ENCODE results near the gene TOM1L2.

The TOM1L2 gene

GRCh38 chr17:17985153-17985552 lies 13.0 kb upstream of the TOM1L2 start:
- Histone ChIP-seq H3K36me3 (ENCODE audit: insufficient read depth, low read length) (no peaks in the 10 kb centered on the region), H3K27me3 (ENCODE audit: insufficient read depth, low read length) (no peaks in the 10 kb centered on the region), H3K79me2 (ENCODE audit: control insufficient read depth, insufficient read depth, low read length, unreplicated experiment) (no peaks in the 10 kb centered on the region), H3K27ac (ENCODE audit: low read depth, low read length) (no peak overlapping the region), H2AFZ (ENCODE audit: low read length, unreplicated experiment) (no peak overlapping the region), H3K4me1 (ENCODE audit: control insufficient read depth, insufficient read depth, low read length, unreplicated experiment) (peaks cover 3% of the 10 kb centered on the region), H3K4me3 (ENCODE audit: low read depth, low read length) (no peak overlapping the region)

- Histone ChIP-seq H3K4me3 (ENCODE audit: low read depth, low read length) (no peak overlapping the region), H3K4me1 (ENCODE audit: control insufficient read depth, insufficient read depth, low read length, unreplicated experiment) (no peaks in the 10 kb centered on the region), H3K79me2 (ENCODE audit: control insufficient read depth, insufficient read depth, low read length, unreplicated experiment) (no peaks in the 10 kb centered on the region), H3K27me3 (ENCODE audit: insufficient read depth, low read length) (no peaks in the 10 kb centered on the region), H2AFZ (ENCODE audit: low read length, unreplicated experiment) (no peak overlapping the region), H3K36me3 (ENCODE audit: insufficient read depth, low read length) (no peaks in the 10 kb centered on the region), H3K27ac (ENCODE audit: low read depth, low read length) (no peak overlapping the region)
Observed at GRCh38 chr17:17983776-17984175, 11.6 kb upstream of the TOM1L2 start.

- Histone ChIP-seq H3K79me2 (ENCODE audit: control insufficient read depth, insufficient read depth, low read length, unreplicated experiment) (no peaks in the 10 kb centered on the region), H3K4me3 (ENCODE audit: low read depth, low read length) (no peak overlapping the region), H3K27ac (ENCODE audit: low read depth, low read length) (no peak overlapping the region), H3K36me3 (ENCODE audit: insufficient read depth, low read length) (no peaks in the 10 kb centered on the region), H2AFZ (ENCODE audit: low read length, unreplicated experiment) (no peak overlapping the region), H3K27me3 (ENCODE audit: insufficient read depth, low read length) (no peaks in the 10 kb centered on the region), H3K4me1 (ENCODE audit: control insufficient read depth, insufficient read depth, low read length, unreplicated experiment) (no peaks in the 10 kb centered on the region)
Observed at GRCh38 chr17:17983376-17983775, 11.2 kb upstream of the TOM1L2 start.

GRCh38 chr17:17982801-17983200 lies 10.6 kb upstream of the TOM1L2 start:
- Histone ChIP-seq H3K36me3 (ENCODE audit: insufficient read depth, low read length) (no peaks in the 10 kb centered on the region), H3K4me1 (ENCODE audit: control insufficient read depth, insufficient read depth, low read length, unreplicated experiment) (no peaks in the 10 kb centered on the region), H3K27me3 (ENCODE audit: insufficient read depth, low read length) (no peaks in the 10 kb centered on the region), H3K4me3 (ENCODE audit: low read depth, low read length) (no peak overlapping the region), H3K79me2 (ENCODE audit: control insufficient read depth, insufficient read depth, low read length, unreplicated experiment) (no peaks in the 10 kb centered on the region), H3K27ac (ENCODE audit: low read depth, low read length) (no peak overlapping the region), H2AFZ (ENCODE audit: low read length, unreplicated experiment) (no peak overlapping the region)

GRCh38 chr17:17981330-17981729 lies 9.1 kb upstream of the TOM1L2 start:
- Histone ChIP-seq H3K79me2 (ENCODE audit: control insufficient read depth, insufficient read depth, low read length, unreplicated experiment) (no peaks in the 10 kb centered on the region), H3K27ac (ENCODE audit: low read depth, low read length) (no peak overlapping the region), H3K4me3 (ENCODE audit: low read depth, low read length) (no peak overlapping the region), H3K36me3 (ENCODE audit: insufficient read depth, low read length) (no peaks in the 10 kb centered on the region), H2AFZ (ENCODE audit: low read length, unreplicated experiment) (no peak overlapping the region), H3K27me3 (ENCODE audit: insufficient read depth, low read length) (no peaks in the 10 kb centered on the region), H3K4me1 (ENCODE audit: control insufficient read depth, insufficient read depth, low read length, unreplicated experiment) (no peaks in the 10 kb centered on the region)

- Histone ChIP-seq H3K79me2 (ENCODE audit: control insufficient read depth, insufficient read depth, low read length, unreplicated experiment) (no peaks in the 10 kb centered on the region), H2AFZ (ENCODE audit: low read length, unreplicated experiment) (no peak overlapping the region), H3K27ac (ENCODE audit: low read depth, low read length) (no peak overlapping the region), H3K36me3 (ENCODE audit: insufficient read depth, low read length) (no peaks in the 10 kb centered on the region), H3K4me3 (ENCODE audit: low read depth, low read length) (no peak overlapping the region), H3K4me1 (ENCODE audit: control insufficient read depth, insufficient read depth, low read length, unreplicated experiment) (no peaks in the 10 kb centered on the region), H3K27me3 (ENCODE audit: insufficient read depth, low read length) (no peaks in the 10 kb centered on the region)
Observed at GRCh38 chr17:17979778-17980177, 7.6 kb upstream of the TOM1L2 start.

- no peaks in the 10 kb centered on the region for H3K79me2 ChIP-seq (ENCODE audit: control insufficient read depth, insufficient read depth, low read length, unreplicated experiment)
- H3K4me3 ChIP-seq (ENCODE audit: low read depth, low read length), result no peak overlapping the region
- H3K27me3 ChIP-seq (ENCODE audit: insufficient read depth, low read length), result no peaks in the 10 kb centered on the region
- H2AFZ ChIP-seq (ENCODE audit: low read length, unreplicated experiment), result no peak overlapping the region
- no peaks in the 10 kb centered on the region for H3K4me1 ChIP-seq (ENCODE audit: control insufficient read depth, insufficient read depth, low read length, unreplicated experiment)
- H3K27ac ChIP-seq (ENCODE audit: low read depth, low read length), result no peak overlapping the region
- H3K36me3 ChIP-seq (ENCODE audit: insufficient read depth, low read length), result no peaks in the 10 kb centered on the region
Observed at GRCh38 chr17:17978481-17979424, 6.6 kb upstream of the TOM1L2 start.

- Histone ChIP-seq H2AFZ (ENCODE audit: low read length, unreplicated experiment) (no peak overlapping the region), H3K27ac (ENCODE audit: low read depth, low read length) (no peak overlapping the region), H3K4me1 (ENCODE audit: control insufficient read depth, insufficient read depth, low read length, unreplicated experiment) (no peaks in the 10 kb centered on the region), H3K27me3 (ENCODE audit: insufficient read depth, low read length) (no peaks in the 10 kb centered on the region), H3K36me3 (ENCODE audit: insufficient read depth, low read length) (no peaks in the 10 kb centered on the region), H3K4me3 (ENCODE audit: low read depth, low read length) (no peak overlapping the region), H3K79me2 (ENCODE audit: control insufficient read depth, insufficient read depth, low read length, unreplicated experiment) (no peaks in the 10 kb centered on the region)
Observed at GRCh38 chr17:17976931-17977570, 4.9 kb upstream of the TOM1L2 start.

- Histone ChIP-seq H3K4me3 (ENCODE audit: low read depth, low read length) (no peak overlapping the region), H3K79me2 (ENCODE audit: control insufficient read depth, insufficient read depth, low read length, unreplicated experiment) (peaks cover 15% of the 10 kb centered on the region), H3K36me3 (ENCODE audit: insufficient read depth, low read length) (no peaks in the 10 kb centered on the region), H3K27ac (ENCODE audit: low read depth, low read length) (no peak overlapping the region), H2AFZ (ENCODE audit: low read length, unreplicated experiment) (no peak overlapping the region), H3K4me1 (ENCODE audit: control insufficient read depth, insufficient read depth, low read length, unreplicated experiment) (peaks cover 10% of the 10 kb centered on the region), H3K27me3 (ENCODE audit: insufficient read depth, low read length) (no peaks in the 10 kb centered on the region)
Observed at GRCh38 chr17:17975436-17975835, 3.2 kb upstream of the TOM1L2 start.

- H3K36me3 ChIP-seq (ENCODE audit: insufficient read depth, low read length), result no peaks in the 10 kb centered on the region
- peaks cover 12% of the 10 kb centered on the region for H3K4me1 ChIP-seq (ENCODE audit: control insufficient read depth, insufficient read depth, low read length, unreplicated experiment)
- H3K27ac ChIP-seq (ENCODE audit: low read depth, low read length), result peak overlapping the region; percentile 57
- peak overlapping the region; percentile 79 for H3K4me3 ChIP-seq (ENCODE audit: low read depth, low read length)
- H3K27me3 ChIP-seq (ENCODE audit: insufficient read depth, low read length), result no peaks in the 10 kb centered on the region
- peaks cover 38% of the 10 kb centered on the region for H3K79me2 ChIP-seq (ENCODE audit: control insufficient read depth, insufficient read depth, low read length, unreplicated experiment)
- H2AFZ ChIP-seq (ENCODE audit: low read length, unreplicated experiment), result no peak overlapping the region
Observed at GRCh38 chr17:17972952-17973254, 703 bp upstream of the TOM1L2 start.

All from ACC112 (cell line).